H1 (cell line): Measurements from ENCODE around the gene CLDN15. TPM values are rescaled to one million over a fixed set of nuclear protein-coding genes. Genes with fewer than 3 reads are reported as not detected.

Source experiments
- CHD7 ChIP-seq: fragments of 300-600 bp; sonication (generic); IDR thresholded peaks from 2 replicates; pipeline ENCODE4 v1.7.1; 2012; ENCODE audit warnings: low read length, moderate library complexity, mild to moderate bottlenecking, inconsistent platforms; ENCODE audit not compliant: insufficient replicate concordance
- CTCF ChIP-seq, 3 experiments: IDR thresholded peaks; 1 replicate in 2 of 3; 2 replicates in 1 of 3; pipeline versions ENCODE4 v1.5.1 to v1.6.1; 2011; ENCODE audit warnings: low read length in 3 of 3, mild to moderate bottlenecking in 3 of 3, inconsistent platforms in 2 of 3, low read depth in 1 of 3, moderate library complexity in 1 of 3; ENCODE audit not compliant: insufficient read depth in 1 of 3; ENCODE audit errors: control extremely low read depth in 1 of 3
- RAD21 ChIP-seq, 2 experiments: IDR thresholded peaks in 1 of 2; conservative IDR thresholded peaks in 1 of 2; 2 replicates each; pipeline ENCODE4 v1.6.1; 2011; ENCODE audit warnings: low read depth in 2 of 2, low read length in 2 of 2, improper control_type of control experiment in 1 of 2, inconsistent platforms in 1 of 2, mild to moderate bottlenecking in 1 of 2, moderate library complexity in 1 of 2
- RXRA ChIP-seq: IDR thresholded peaks from 2 replicates; pipeline ENCODE4 v1.6.1; 2011; ENCODE audit warnings: low read depth, mild to moderate bottlenecking, low read length, moderate library complexity; ENCODE audit not compliant: insufficient read depth
- TBP ChIP-seq: IDR thresholded peaks from 2 replicates; pipeline ENCODE4 v1.6.1; 2011; ENCODE audit warnings: low read depth, low read length, improper control_type of control experiment
- polyA plus RNA-seq, 7 experiments: library from polyadenylated mRNA; depleted of rRNA in 3 of 7; stranded (reverse) in 5 of 7; unstranded in 2 of 7; fragments of >200 nt in 5 of 7; fragments of 200-250 nt in 2 of 7; gene quantifications; 1 replicate in 5 of 7; 2 replicates in 1 of 7; 4 replicates in 1 of 7; pipeline versions ENCODE4 v1.2.1 to v1.2.3, GENCODE V29; 2011 to 2013; ENCODE audit warnings: missing spikeins in 2 of 7, mixed read lengths in 2 of 7
- total RNA-seq: library from RNA; stranded (reverse); fragmentation: NEBNext Ultra II Directional; extraction: Animal tissue kit (Norgen Biotek cat#: 25700); gene quantifications from 2 replicates; pipeline ENCODE4 v1.2.1, GENCODE V29; 2021

The CLDN15 gene
- total and polyA plus RNA-seq, 2 of the 8 experiments (the other 6 are each of a cell fraction or from before 2014, with no cell fraction given) = 5.5 to 7.6 TPM

GRCh38 chr7:101201695-101202602 lies 35.7 kb downstream of the CLDN15 start (continued):
- no peak for TF ChIP-seq CHD7
- TF ChIP-seq TBP = peak; percentile 15; the same call in 1 of the 2 replicates
- TF ChIP-seq RAD21 (IDR thresholded peaks at IDR 0.05 in 1 of 2, conservative IDR thresholded peaks at IDR 0.05 in 1 of 2; ENCODE audit: low read depth in 2 of 2, low read length in 2 of 2) = no peak
- TF ChIP-seq CTCF (IDR thresholded peaks at IDR 0.05; ENCODE audit: control extremely low read depth in 1 of 3, insufficient read depth in 1 of 3, low read depth in 1 of 3, low read length in 3 of 3) = no peak
- TF ChIP-seq RXRA = no peak
